GM21619 (cell line): Measurements from ENCODE around the gene BANK1.

Experiments used
- ATAC-seq: cut with Tn5 transposase; IDR thresholded peaks from one replicate; pipeline ENCODE4 v1.9.1; 2021; ENCODE audit not compliant: unreplicated experiment

The BANK1 gene

DNA sequence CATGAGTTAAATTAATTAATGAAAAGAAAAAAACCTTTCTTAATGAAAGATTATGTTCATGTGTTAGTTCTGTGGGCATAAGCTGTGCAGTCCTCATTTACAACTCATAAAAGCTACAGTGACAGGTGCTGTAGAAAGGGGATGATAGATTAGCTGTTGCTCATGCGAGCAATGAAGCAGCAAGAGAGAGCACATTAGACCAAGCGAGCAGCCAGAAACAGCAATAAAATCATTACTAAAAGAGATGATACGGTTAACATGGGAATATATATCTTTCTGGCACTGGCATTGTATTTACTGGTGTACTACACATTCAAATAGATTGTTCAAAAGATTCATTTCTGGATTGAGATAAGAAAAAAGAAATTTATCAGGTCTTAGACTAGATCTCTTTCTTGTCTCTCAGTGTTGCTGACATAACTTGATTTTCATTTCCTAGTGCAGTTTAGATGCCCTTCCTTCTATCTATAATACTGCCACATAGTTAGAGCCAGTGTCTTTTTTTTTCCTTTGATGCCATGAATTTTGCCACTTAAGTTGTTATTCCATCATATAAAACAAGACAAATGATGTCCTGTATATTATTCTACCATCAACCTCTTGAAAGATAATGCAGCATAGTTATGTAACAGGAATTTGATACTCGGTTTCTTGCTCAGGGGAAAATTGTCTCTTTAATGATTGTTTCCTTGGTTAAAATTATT, 164.6 kb downstream of the BANK1 start:
- ATAC-seq: no peak

DNA sequence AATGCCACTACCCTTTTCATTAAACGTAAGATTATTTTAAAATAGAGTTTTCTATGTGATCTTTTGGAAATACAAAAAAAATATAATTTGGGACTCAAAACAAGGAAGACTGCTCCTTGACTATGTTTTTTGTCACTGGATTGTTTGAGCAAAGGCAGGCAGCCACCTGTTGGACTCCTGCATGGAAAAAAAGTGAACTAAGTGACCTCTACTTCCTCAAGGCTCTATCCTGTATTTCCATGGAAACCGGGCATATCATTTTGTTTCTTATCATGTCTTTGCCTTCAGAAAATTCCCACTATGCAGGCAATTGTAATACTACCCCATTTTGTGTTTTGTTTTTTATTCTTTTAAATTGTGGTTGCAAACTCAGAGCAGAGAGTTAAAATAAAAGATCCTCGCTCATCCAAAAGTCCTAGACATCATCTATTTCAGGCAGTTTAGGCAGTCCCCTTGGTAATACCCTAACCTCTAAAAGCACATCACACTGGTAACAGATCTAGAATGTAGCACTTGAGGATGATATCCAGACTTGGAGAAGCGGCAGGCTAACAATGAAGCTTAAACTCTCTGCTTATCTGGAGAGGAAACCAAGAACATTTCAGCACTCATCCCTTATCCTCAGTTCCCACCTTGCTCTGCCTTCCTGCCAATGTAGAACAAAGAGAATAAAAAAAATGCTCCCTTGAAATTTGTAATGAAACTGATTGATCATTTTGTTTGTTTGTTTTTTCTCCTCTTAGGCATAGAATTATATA, 165.7 kb downstream of the BANK1 start:
- no peak for ATAC-seq

DNA sequence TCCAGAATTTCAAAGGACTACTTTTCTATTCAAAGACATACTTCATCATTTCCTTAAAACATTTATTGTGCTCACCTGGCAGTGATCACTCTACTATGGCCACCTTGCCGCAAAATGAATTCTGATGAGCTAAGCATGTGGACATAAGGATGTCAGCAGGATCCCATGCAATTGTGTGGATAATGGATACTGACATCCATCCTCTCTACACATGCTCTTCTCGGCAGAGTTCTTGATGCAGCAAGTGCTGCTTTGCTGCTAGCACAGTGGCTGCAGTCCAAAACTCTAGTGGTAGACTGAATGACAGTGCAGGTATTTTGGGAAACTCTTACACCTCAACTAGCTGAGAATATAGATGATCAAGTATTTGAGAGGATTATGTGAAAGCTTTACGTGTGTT, 168.0 kb downstream of the BANK1 start:
- no peak for ATAC-seq

DNA sequence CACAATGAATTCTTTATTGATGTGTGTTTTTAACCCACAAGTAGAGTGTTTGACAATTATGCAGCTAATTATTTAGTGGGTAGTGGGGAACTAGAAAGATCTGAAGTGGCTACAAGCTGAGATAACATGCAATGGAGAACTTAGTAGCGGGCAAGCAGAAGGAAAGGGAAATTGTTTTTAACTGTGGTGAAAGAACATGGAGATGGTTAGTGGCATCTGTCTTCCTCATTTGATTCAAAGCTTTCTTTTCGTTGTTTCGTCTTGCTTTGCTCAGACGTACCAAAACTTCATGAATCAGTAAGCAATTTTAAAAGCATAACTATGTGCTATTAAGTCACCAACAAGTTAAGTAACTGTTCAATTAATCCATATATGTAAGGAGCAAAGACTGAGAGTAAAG, 169.9 kb downstream of the BANK1 start:
- ATAC-seq: no peak

DNA sequence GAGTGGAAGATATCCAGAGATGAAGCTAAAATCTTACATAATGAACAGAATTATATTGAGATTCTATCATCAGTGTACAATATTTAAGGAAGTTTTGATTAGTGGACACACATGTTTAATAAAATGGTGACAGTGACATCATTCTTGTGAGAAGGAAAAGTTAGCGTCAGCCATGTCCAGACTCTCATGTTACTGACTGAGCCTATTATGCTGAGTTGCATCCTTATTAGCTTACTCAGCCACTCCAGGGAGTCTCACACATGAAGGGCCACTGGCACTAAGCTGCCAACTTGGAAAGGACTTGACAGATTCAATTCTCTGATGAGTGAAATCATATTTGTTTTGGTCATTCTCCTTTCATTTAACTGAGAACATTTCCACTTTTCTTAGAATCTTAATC, 170.6 kb downstream of the BANK1 start:
- no peak for ATAC-seq

DNA sequence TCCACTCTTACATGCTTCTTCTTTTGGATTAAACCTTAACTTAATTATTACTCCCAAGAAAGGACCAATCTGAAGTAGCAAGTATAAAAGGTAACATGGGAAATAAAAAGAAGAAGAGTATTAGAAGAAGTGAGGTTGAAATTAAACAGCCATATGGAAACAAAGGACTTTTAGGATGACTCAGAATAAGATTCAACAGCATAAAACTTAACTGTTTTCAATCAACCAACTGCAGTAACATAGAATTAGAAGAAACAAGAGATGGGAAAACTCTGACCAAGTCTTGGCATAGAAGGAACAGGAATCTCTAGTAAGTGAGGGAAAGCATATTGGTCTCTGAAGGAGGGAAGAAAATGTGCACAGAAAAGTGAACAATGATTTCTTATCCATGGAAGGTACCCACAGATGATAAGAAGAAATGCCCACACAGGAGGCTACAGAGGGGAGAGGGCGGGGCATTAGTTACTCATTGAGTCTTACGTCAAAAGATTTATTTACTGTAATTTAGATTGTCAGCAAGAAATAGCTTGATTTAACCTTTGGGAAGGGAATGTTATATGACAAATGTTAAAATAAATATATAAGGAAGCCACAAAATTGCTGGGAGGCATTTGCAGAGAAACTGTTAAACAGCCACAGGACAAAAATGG, 177.3 kb downstream of the BANK1 start:
- no peak for ATAC-seq

DNA sequence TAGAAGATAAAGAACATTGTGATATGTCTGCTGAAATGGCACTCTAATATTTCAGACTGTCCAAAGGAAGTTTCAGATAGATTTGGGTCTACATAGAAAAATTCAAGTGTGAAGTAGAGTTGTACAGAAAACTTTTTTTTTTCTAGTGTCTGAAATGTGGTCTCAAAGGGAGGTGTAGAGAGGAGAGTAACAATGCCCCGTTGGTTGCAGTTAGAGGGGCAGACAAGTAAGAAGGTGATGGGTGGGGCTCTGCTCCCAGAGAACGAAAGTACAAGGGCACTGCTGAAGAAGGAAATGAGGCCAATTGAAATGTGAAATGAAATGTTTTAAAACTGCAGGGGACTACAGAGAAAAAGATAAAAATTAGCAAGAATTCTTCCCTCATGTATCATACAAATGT, 177.8 kb downstream of the BANK1 start:
- no peak for ATAC-seq

DNA sequence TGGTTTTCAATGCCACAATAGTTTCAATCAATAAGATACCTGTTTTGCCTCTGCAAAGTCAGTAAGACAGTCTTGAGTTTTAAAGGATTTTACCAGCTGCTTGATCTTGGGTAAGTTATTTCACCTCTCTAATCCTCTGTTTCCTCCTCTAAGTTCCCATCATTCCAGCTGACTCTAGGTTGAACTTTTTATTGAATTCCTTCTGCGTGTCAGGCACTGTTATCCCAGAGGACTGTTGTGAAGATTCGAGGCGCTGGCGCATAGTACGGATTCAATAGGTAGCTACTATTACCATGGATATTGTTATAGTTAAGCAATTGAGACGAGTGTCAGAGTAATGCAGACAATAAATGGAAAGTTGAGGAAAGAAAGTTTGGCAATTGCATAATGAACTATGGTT, 179.4 kb downstream of the BANK1 start:
- ATAC-seq: no peak

DNA sequence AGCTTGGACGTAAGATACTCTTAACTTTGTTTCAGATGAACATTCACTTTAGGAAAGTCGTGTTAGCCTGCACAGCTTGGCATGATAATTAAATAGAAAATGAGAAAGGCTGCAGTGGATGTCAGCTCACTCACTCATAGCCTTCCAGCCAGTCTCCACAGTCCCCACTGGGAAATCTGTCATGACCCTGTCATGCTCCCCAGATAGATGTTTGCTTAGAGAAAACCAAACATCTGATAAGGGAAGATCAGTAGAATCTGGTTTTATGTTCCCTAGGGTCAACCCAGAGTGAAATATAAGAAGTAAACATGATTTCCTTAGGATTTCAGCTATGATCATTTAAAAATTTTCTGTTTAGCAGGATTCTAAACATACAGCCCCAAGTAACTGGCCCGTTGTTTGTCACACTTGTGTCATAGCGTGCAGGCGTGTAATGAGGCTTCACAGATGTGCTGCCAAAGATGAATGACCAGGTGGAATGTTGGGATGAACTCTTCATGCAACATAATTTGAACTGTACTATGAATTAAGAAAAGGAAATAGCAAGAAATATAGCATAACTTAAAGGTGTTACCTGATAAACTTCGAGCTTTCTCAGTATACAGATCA, 180.1 kb downstream of the BANK1 start:
- no peak for ATAC-seq

DNA sequence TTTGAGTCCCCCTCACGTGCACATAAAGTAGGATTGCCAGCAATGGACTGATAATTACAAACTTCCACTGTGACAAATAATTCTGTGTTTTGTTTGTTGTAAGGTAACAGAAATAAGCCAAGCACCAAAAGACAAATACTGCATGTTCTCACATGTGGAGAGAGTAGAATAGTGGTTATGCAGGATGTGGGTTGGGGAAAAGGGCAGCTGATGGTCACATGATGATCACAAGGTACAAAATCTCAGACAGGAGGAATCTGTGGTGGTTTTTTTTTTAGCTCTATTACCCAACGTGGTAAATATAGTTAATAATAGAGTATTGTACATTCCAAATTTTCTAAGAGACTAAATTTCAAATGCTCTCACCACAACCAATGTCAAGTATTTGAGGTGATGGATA, 182.3 kb downstream of the BANK1 start:
- ATAC-seq: no peak

DNA sequence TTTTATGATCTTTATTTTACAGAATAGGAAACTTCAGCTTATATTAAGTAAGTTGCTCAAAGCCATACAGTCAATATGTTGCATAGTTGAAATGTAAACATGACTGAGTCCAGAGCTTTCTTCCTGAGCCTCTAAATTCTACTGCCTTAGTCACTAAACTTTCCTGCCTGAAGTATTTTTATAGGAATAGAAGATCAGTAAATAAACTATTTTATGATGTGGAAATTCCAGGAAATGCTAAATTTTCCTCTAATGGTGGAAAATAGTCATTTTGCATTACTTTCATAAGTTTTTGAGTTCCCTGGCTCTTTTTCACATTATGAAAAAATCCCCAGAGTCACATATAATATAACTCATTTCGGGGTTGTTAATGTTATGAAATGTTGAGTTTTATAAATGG, 182.8 kb downstream of the BANK1 start:
- ATAC-seq: no peak

DNA sequence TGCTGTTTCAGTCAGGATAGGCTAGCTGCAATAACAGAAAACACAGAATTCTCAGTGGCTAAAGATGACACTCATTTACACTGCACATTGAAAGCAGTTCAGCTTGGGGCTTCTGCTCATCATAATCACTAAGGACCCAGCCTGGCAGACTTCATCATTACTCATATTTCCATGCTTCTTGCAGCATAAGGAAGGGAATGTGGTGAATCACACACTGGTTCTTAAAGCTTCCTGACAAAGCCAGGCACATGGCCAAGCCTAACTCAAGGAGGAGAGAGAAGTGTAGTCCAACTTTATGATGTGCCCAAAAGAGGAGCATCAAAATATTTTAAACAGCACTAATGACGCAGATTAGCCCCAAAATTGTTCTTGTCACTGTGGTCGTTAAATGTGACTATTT, 186.5 kb downstream of the BANK1 start:
- ATAC-seq: no peak

DNA sequence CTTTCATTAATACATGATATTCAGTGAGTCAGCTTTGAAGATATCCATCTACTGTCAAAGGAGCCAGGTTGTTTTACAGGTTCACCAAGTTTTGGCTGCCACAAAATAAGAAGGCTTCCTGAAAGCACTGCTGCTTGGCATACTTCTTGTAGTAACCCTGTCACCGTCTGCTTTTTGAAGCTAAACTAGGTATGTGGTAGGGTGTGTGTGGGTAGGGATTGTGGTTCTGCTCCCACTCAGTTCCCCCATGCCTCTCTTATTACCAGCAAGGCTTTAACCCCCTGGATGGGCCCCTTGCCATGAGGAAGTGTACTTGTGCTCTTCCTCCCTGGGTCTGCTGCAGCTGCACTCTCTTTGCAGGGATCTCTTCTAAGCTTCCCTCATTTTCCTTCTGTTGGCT, 191.2 kb downstream of the BANK1 start:
- ATAC-seq: no peak

DNA sequence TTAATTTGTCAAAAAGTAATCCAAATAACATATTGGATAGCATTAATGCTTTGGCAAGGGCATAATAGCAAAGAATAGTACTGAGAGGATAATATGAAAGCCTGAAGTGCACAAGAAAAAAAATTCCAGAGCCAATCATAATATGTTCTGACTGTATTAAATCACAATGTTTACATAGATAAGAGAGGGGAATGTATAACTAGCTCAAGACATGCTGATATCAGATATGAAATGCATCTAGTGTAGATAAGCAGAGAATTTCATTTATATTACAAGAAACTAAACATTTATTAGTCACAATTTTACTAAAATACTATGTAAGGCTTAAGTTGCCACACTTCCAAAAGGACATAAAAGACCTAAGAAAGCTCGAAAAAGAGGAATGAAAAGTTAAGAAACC, 193.3 kb downstream of the BANK1 start:
- ATAC-seq: no peak

DNA sequence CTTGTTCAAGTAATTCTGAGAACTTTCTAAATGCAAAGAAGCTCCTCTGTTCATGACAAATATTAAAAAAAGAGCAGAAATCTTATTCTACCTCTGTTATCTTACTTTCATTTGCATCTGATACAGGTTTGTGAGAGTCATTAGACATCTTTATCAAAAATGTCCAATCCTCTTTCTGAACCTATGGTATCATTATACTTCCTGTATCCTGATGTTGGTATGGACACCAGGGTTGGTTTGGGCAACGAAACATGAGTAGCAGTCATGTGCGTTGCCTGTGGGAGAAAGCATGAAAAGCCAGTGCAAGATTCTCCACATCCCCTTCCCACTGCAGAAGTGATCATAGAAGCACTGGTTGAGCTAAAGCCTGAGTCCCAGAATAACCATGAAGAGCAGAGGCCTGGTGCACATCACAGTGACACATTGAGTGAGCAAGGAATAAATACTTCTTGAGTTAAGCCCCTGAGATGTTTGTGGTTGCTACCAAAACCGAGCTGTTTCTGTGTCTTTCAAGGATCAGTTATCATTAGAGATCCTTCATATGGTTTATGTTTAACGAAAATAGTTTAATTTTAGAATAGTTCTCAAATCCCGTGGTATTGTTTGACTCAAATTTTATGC, 197.2 kb downstream of the BANK1 start:
- ATAC-seq: peak; percentile 98

DNA sequence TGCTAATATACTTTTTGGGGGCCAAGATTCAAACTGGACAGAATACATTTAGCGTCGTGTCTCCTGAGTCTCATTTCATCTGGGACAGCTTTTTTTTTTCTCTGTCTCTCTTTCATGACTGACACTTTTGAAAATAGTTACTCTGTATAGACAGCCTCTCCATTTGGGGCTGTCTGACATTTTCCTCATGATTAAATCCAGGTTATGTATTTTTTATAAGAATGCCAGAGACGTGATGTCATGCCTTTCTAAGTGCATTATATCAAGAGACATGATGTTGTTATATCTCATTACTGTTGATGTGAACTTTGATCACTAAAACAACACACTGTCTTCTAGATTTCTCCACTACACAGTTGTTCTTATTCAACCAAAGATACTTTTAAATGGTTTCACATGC, 199.0 kb downstream of the BANK1 start:
- ATAC-seq: no peak

DNA sequence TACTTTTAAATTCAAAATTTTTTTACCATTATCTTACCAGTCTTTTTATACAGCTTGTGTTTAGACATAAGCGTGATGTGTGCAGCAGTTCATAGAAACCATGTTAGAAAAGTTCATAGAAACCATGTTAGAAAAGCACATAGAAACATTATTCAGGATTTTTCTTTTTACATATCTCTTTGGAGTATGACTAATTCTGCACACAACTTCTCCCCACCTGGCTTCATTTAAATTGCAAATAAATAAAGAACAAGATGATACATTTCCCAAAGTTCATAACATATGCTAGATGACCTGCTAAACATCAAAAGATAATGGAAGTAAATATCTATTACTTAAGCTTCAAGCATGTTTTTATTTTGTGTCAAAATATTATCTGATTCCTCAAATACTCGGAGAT, 201.9 kb downstream of the BANK1 start:
- no peak for ATAC-seq

DNA sequence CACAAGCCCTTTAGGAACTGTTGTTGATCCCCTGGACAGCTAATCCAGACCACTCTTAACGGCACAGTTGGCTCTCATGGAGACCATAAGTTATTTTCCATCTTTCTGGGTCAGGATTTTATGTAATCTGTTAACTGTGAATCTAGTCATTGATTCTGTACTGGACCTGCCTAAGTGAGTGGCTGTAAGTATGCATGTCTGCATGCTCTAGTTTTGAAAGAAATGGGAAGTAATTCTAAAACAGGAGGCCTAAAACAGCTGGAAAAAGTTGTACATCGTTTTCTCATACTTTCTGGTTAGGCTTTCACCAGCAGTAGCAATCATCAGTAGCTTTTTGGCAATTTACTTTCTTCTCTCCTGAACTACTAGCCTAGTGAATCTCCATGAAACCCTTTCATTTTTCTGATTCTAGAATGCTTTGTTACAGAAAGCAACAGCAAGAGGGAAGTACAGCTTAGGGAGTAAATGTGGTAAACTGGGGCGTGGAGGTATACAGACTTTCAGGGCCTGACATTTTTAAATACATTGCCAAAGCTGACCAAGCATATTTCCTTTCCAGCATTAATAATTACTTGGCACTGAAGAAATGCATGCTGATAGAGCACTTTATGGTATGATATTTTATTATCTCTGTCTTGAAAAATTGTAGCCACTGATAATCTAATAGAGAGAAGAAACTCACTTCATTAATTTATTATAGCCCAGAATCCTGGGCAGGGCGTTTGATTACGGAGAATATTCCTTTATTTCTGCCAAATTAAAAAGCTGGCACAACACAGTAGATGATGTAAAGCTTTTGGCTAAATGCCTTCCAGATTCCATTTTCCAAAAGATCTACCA, 202.7 kb downstream of the BANK1 start:
- ATAC-seq: no peak

DNA sequence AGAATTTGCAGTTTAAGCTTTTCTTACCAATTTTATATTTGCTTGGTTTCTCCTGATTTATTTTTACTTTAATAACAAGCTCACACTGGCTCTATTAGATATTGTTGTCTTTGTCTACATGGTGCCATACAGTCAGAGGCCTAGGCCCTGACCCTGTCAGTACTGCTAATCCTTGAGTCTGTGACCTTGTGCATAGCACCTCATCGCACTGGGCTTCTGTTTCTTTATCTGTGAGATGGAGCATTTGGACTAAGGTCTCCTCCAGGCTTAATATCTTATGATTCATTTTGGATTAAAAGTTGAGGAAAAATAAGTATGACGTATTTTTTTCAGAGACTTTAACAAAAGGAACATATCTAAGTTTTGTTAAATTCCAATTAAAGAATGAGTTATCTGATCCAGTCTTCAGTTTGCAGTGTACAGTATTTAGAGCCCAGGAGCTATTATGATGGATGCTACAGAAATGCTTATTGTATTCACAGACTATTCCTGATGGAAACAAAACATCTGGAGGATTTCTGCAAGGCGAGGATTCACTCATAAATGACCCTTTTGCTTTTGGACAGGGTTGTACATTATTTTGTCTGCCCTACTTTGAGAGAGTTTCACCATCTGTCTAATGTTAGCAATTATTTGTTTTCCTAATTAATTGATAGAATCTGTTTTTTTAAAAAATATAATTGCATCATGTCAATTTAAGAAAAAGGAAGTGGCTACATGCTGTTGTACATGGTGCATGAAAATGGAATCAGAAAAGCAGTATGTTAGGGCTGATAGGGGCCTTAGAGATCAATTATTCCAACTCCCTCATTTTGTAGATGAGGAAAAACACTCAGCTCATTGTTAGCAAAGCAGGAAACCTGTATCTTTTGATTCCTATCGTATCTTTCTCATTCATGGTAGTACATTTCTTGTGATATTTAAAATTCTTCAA, 203.6 kb downstream of the BANK1 start:
- no peak for ATAC-seq
